NB4 (cell line): ENCODE measurements around the gene TAS2R38.

Experiments
- MAX ChIP-seq: IDR thresholded peaks from 2 replicates; pipeline ENCODE4 v1.6.1; 2011; ENCODE audit warnings: low read depth, low read length
- TF ChIP-seq, protein P1 (sequence below): IDR thresholded peaks from one replicate; pipeline ENCODE4 v1.5.1; 2012; ENCODE audit warnings: low read depth, low read length

DNA sequence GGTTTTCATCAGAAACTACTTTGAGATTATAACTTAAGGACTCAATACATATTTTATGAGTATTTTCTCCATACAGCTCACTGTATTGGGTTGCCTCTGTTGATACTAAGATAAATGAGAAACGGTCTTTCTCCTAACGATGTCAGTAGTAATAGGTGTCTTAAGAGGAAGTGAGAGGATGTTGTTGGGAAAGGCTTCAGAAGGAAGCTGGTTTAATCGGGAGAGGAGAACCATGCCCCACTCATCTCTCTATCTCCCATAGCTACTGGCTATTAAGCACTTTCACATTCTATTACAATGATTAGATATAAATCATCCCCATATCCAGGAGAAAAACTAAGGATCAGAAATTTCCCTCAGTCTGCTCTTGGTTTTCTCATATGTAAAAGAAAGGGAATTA, 28.8 kb downstream of the TAS2R38 start:
- TF ChIP-seq, protein P1, sequence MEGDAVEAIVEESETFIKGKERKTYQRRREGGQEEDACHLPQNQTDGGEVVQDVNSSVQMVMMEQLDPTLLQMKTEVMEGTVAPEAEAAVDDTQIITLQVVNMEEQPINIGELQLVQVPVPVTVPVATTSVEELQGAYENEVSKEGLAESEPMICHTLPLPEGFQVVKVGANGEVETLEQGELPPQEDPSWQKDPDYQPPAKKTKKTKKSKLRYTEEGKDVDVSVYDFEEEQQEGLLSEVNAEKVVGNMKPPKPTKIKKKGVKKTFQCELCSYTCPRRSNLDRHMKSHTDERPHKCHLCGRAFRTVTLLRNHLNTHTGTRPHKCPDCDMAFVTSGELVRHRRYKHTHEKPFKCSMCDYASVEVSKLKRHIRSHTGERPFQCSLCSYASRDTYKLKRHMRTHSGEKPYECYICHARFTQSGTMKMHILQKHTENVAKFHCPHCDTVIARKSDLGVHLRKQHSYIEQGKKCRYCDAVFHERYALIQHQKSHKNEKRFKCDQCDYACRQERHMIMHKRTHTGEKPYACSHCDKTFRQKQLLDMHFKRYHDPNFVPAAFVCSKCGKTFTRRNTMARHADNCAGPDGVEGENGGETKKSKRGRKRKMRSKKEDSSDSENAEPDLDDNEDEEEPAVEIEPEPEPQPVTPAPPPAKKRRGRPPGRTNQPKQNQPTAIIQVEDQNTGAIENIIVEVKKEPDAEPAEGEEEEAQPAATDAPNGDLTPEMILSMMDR: no peak
- TF ChIP-seq MAX: no peak
